ENCODE data around the gene ACADSB. TPM values are rescaled to one million over a fixed set of nuclear protein-coding genes. Genes with fewer than 3 reads are reported as not detected.

ACADSB gene
- total RNA-seq, 4 donors from 2014 or later, result 8.8 to 20.5 (median 18.1) TPM

DNA sequence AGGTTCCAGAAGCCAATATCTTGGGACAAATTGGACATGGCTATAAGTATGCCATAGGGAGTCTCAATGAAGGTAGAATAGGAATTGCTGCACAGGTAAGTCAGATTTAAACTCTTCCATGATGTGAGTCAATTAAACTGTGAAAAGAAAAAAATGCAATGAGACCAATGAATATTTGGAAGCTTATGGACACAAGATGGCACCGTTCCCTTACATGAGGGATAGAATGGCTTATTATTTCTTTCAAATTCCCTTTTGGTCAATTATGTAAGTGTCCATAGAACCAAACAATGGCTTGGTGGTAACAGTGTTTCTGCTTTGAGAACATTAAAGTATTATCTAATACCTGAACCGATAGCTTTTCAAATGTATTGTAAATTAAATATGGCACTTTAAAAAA is 35.6 kb downstream of the ACADSB start:
- DNase-seq (ENCODE audit: low spot score in 2 of 2), result no peak
- TF ChIP-seq POLR2A (IDR thresholded peaks at IDR 0.05) (no peak), CTCF (IDR thresholded peaks at IDR 0.05) (no peak)
- intact Hi-C loops (cut with DNase I; ENCODE audit: low total_unique reads), result loop anchor here (10.0 kb wide), 1 partner anchor 510 kb away; no protein-coding TSS in a partner anchor
- WGBS, 2 donors, result 91 to 92% methylated on average over 2 of the region's 2 CpGs
- H3K4me3 ChIP-seq (ENCODE audit: low read depth, poor library complexity, severe bottlenecking), result no peak overlapping the region

DNA sequence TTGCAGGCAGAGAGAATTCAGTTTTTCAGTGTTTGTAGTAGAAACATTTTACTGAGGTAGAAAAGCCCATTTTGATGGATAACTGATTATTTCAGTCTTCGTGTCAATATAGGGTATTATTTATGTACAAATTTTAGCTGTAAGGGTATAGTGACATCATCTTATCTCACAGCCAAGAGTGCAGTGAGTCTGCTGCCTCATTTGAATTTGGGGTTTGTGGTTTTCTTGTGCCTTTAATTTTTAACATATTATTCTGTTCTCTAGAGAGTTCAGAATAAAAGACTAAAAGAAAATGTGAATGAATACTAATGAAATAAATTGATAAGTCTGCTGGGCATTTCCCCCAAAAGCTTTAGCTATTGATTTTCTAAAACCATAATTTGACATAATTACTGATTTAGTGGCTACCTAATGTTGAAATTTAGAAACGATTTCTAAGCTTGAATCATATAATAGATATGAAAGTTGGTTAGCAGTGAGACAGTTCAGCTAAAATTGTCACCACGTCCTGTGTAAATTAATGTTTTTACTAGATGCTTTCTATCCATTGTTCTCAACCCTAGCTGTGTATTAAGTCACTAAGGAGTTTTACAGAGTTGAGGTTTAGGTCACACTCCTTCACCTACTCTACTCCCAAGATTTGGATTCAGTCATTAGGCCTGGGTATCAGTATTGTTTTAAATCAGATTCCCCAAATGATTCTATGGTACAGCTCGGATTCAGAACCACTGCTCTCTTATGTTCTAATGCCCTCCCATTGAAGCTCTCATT is 37.3 kb downstream of the ACADSB start:
- intact Hi-C loops (cut with DNase I; ENCODE audit: low total_unique reads), result loop anchor here (10.0 kb wide), 1 partner anchor 509 kb away; no protein-coding TSS in a partner anchor
- TF ChIP-seq POLR2A (IDR thresholded peaks at IDR 0.05), result no peak
- no peak for TF ChIP-seq CTCF (IDR thresholded peaks at IDR 0.05)
- no peak for DNase-seq (ENCODE audit: low spot score in 2 of 2)
- 79 to 86% methylated on average over 4 of the region's 4 CpGs for WGBS, 2 donors
- no peak overlapping the region for H3K4me3 ChIP-seq (ENCODE audit: low read depth, poor library complexity, severe bottlenecking)

GRCh38 chr10:123057968-123058367 is 49.2 kb downstream of the ACADSB start:
- intact Hi-C loops (cut with DNase I; ENCODE audit: low total_unique reads), result no loop called here
- DNase-seq (ENCODE audit: low spot score in 2 of 2), result no peak
- no peak overlapping the region for H3K4me3 ChIP-seq (ENCODE audit: low read depth, poor library complexity, severe bottlenecking)
- no peak for TF ChIP-seq POLR2A (IDR thresholded peaks at IDR 0.05)
- TF ChIP-seq CTCF (IDR thresholded peaks at IDR 0.05), result no peak
- WGBS, 2 donors, result 97 to 98% methylated on average over 3 of the region's 3 CpGs

- 88 to 89% methylated on average over 2 of the region's 2 CpGs for WGBS, 2 donors
- TF ChIP-seq POLR2A (IDR thresholded peaks at IDR 0.05) (no peak), CTCF (IDR thresholded peaks at IDR 0.05) (no peak)
- no peak overlapping the region for H3K4me3 ChIP-seq (ENCODE audit: low read depth, poor library complexity, severe bottlenecking)
- intact Hi-C loops (cut with DNase I; ENCODE audit: low total_unique reads), result no loop called here
- DNase-seq (ENCODE audit: low spot score in 2 of 2), result no peak
Observed at GRCh38 chr10:123061865-123062264, 53.1 kb downstream of the ACADSB start.

DNA sequence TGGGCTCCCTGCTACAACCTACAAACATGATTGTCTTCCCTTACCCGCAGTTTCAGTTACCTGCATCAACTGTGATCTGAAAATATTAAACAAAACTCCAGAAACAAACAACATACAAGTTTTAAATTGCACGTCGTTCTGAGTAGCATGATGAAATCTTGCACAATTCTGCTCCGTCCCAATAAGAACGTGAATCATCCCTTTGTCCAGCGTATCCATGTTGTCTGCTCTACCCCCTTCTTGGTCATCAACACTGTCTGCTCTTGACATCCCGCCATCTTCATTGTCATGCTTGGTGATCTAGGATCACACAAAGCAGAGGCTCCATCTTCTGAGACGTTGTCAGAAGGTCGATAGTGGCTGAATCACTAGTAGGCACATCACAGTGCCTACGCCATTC is 53.9 kb downstream of the ACADSB start:
- TF ChIP-seq POLR2A (IDR thresholded peaks at IDR 0.05), result no peak
- no peak for TF ChIP-seq CTCF (IDR thresholded peaks at IDR 0.05)
- H3K4me3 ChIP-seq (ENCODE audit: low read depth, poor library complexity, severe bottlenecking), result no peak overlapping the region
- 81 to 83% methylated on average over 10 of the region's 10 CpGs for WGBS, 2 donors
- no peak for DNase-seq (ENCODE audit: low spot score in 2 of 2)
- intact Hi-C loops (cut with DNase I; ENCODE audit: low total_unique reads), result no loop called here
